DMS114 treated with DMSO at 0.1 percent for 48 hours (cell line): ENCODE results near the gene CNOT2.

Experiments
- DNase-seq: peaks from one replicate; lab custom pipeline; 2025; ENCODE audit not compliant: unreplicated experiment; lab: John Stamatoyannopoulos, UW

CNOT2 gene

GRCh38 chr12:70242695-70243509 is at the start of gene CNOT2:
Gene CNOT2, plus strand, starts transcription at chr12:70243433. Its CDS starts 34,794 bp downstream, at chr12:70278227.
- peak; percentile 75 for DNase-seq

GRCh38 chr12:70194076-70194475 is 49.2 kb upstream of the CNOT2 start:
- no peak for DNase-seq

- no peak for DNase-seq
Measured at GRCh38 chr12:70196811-70197281, 46.4 kb upstream of the CNOT2 start.

- no peak for DNase-seq
Measured at GRCh38 chr12:70197345-70197744, 45.9 kb upstream of the CNOT2 start.

GRCh38 chr12:70213707-70214106 is 29.5 kb upstream of the CNOT2 start:
- no peak for DNase-seq

- no peak for DNase-seq
Measured at GRCh38 chr12:70214972-70215617, 28.1 kb upstream of the CNOT2 start.

GRCh38 chr12:70217416-70217815 is 25.8 kb upstream of the CNOT2 start:
- DNase-seq = no peak

- no peak for DNase-seq
Measured at GRCh38 chr12:70221626-70222025, 21.6 kb upstream of the CNOT2 start.

- DNase-seq = no peak
Measured at GRCh38 chr12:70227911-70228310, 15.3 kb upstream of the CNOT2 start.

- no peak for DNase-seq
Measured at GRCh38 chr12:70230934-70231606, 12.2 kb upstream of the CNOT2 start.

- no peak for DNase-seq
Measured at GRCh38 chr12:70236990-70237389, 6.2 kb upstream of the CNOT2 start.

GRCh38 chr12:70240673-70241072 is 2.6 kb upstream of the CNOT2 start:
- DNase-seq = no peak

GRCh38 chr12:70241845-70242244 is 1.4 kb upstream of the CNOT2 start:
- DNase-seq = no peak

GRCh38 chr12:70243510-70244371 is 508 bp downstream of the CNOT2 start:
- DNase-seq = peak; percentile 60

GRCh38 chr12:70244409-70244808 is 1.2 kb downstream of the CNOT2 start:
- DNase-seq = no peak

- no peak for DNase-seq
Measured at GRCh38 chr12:70245458-70245857, 2.2 kb downstream of the CNOT2 start.

GRCh38 chr12:70246580-70246979 is 3.3 kb downstream of the CNOT2 start:
- DNase-seq = no peak

- no peak for DNase-seq
Measured at GRCh38 chr12:70247653-70248199, 4.5 kb downstream of the CNOT2 start.

- no peak for DNase-seq
Measured at GRCh38 chr12:70248876-70249275, 5.6 kb downstream of the CNOT2 start.

- no peak for DNase-seq
Measured at GRCh38 chr12:70249903-70250302, 6.7 kb downstream of the CNOT2 start.

- DNase-seq = no peak
Measured at GRCh38 chr12:70251226-70251625, 8.0 kb downstream of the CNOT2 start.
